Astrocyte of the spinal cord (primary cell): ENCODE data around the gene AKT1.

Experiments used
- DNase-seq: peaks from one replicate; pipeline ENCODE4 v3.0.0; 2011; ENCODE audit warnings: low read depth, low spot score
- H3K4me3 ChIP-seq: 2 replicates; pipeline ENCODE4 v1.5.1; 2011; ENCODE audit warnings: low read depth, mild to moderate bottlenecking, low read length, moderate library complexity
- in situ Hi-C: cut with HindIII; loops from 2 replicates; pipeline ENCODE4 v1.10.0; 2017; ENCODE audit warnings: low sequenced_read_pairs
- TF ChIP-seq, protein P1 (sequence below): IDR thresholded peaks from 2 replicates; pipeline ENCODE4 v1.5.1; 2012; ENCODE audit warnings: low read depth, mild to moderate bottlenecking, low read length, inconsistent platforms

AKT1 gene

DNA sequence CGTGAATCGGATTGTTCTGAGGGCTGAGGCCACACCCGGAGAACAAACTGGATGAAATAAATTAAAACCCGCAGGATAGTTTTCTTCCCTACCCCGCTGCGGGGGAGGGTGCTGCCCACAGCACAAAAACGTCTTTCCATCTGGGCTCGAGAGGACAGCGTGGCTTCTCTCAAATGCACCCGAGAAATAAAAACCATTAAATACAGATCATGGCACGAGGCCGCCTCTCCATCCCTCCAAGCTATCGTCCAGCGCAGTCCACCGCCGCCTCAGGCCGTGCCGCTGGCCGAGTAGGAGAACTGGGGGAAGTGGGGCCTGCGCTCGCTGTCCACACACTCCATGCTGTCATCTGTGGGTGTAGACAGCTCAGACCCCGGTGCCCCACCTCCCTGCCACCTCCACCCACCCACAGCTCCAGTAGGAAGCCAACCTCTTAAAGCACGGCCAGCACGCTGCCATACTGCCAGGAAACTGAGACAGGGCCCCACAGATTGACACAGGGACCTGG is 25.4 kb downstream of the AKT1 start:
- TF ChIP-seq, protein P1, sequence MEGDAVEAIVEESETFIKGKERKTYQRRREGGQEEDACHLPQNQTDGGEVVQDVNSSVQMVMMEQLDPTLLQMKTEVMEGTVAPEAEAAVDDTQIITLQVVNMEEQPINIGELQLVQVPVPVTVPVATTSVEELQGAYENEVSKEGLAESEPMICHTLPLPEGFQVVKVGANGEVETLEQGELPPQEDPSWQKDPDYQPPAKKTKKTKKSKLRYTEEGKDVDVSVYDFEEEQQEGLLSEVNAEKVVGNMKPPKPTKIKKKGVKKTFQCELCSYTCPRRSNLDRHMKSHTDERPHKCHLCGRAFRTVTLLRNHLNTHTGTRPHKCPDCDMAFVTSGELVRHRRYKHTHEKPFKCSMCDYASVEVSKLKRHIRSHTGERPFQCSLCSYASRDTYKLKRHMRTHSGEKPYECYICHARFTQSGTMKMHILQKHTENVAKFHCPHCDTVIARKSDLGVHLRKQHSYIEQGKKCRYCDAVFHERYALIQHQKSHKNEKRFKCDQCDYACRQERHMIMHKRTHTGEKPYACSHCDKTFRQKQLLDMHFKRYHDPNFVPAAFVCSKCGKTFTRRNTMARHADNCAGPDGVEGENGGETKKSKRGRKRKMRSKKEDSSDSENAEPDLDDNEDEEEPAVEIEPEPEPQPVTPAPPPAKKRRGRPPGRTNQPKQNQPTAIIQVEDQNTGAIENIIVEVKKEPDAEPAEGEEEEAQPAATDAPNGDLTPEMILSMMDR, result no peak
- no peak overlapping the region for H3K4me3 ChIP-seq
- DNase-seq, result no peak
- in situ Hi-C loops, result no loop called here

DNA sequence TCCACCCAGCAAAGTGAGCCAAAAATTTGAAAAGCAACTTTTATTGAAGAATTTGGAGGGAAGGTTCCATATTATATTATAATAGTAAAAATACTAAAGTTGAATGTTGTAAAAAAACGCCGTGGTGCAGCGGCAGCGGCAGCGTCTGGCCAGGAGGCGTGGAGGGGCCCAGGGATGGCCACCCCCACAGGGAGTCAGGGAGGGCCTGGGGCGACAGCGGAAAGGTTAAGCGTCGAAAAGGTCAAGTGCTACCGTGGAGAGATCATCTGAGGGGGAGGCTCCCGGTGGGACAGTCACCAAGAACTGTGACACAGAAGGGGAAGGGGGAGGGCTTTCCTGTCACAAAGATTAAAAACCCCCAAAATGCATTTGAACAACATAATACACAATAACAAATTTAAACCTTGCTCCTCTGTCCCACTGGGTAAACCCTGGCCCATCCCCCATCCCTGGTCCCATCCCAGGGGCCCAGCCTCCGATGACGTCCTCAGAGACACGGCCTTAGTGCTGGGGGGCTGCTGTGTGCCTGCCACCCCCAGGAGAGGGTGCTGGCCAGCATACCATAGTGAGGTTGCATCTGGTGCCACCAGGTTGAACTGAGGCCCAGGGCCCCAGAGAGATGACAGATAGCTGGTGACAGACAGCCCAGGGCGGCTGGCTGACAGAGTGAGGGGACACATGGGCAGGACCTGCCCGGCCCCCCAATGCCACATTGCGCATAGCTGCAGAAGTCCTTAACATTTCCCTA is 26.1 kb downstream of the AKT1 start:
- TF ChIP-seq, protein P1, result no peak
- DNase-seq, result no peak
- H3K4me3 ChIP-seq, result no peak overlapping the region
- in situ Hi-C loops, result no loop called here

DNA sequence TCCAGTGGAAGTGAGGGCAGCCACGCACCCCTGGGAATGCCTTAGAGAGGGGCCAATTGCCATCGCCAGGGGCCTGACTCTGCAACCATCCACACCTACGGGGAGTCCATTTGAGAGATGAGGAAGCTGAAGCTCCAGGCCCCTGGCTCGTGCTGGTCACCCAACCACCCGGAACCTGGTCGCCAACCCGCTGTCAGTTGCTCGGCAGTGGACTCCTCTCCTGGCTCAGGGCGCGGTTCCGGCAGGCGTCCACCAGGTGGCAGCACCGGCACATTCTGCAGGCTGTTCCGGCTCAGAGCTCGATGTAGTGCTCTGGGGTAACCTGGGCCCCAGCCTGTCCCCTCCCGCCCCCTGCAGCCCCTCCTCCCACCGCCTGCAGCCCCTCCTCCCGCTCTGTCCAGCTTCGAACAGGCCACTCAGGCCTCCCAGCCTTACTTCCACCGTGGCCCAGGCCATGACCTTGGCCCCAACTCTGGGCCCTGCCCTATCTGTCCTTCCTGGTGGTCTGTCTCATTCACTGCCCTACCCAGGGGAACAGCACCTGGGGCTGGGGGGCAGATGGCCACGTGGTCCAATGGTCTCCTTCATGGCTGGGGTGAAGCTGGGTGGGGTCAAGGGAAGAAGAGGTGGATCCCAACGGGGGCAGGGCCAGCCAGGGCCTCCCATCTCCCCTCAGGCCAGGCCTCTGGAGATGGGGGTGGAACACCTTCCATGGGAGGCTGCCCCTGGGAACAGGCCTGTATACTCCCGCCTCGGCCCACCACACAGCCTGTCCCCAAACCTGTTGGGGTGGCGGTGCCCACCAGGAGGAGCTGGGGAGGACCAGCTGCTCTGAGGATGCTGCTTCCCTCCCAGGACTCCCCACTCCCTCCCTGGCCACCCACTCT is 26.9 kb downstream of the AKT1 start:
- peak; percentile 73 for DNase-seq
- H3K4me3 ChIP-seq, result no peak overlapping the region
- TF ChIP-seq, protein P1, result peak; percentile 89
- in situ Hi-C loops, result no loop called here

DNA sequence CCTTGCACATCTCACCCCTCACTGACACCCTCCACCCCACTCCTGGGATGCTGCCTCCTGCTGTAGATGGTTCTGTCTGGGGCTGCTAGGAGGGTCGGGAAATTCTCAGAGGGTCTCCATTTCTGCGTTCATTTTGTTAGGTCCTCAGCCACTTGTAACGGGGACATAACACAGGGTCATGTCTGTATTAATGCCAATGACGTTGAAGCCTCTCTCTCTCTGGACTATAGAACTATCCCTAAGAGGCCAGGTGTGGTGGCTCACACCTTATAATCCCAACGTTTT is 28.0 kb downstream of the AKT1 start:
- no peak overlapping the region for H3K4me3 ChIP-seq
- no peak for DNase-seq
- TF ChIP-seq, protein P1, result no peak
- in situ Hi-C loops, result no loop called here

DNA sequence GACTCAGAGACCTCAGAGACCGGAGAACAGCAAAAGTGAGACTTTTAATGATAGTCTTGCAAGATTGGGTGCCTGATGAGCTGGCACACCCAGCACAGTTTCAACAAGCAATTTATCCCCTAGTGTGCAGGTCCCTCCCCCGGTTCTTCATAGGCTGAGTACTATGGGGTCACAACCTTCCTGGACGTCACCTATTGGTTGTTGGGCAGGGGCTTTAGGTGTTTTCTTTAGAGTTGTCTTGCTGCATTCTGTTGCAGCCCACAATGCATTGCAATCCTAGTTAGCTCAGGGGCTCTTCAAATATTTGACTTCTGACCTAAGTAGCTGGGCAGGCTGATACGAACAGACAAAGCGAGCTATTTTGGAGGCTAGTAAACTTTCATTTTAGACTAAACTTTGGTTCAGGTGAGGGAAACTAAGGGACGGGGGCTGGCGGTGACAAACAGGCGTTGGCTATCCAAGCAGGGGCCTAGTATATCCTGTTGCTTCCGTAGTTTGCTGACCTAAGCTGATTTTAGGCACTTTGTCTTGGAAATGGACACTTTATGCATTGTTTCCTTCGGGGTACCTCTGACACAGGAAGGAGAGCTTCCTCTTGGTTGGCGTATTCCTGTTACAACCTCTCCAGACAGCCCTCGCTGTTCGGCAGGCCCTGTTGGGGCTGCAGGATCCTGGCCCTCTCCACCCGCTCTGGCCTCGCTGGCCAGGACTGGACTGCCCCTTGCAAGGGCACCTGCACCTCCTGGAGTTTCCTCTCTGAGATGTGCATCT is 28.5 kb downstream of the AKT1 start:
- TF ChIP-seq, protein P1, result no peak
- no peak overlapping the region for H3K4me3 ChIP-seq
- in situ Hi-C loops, result no loop called here
- no peak for DNase-seq

DNA sequence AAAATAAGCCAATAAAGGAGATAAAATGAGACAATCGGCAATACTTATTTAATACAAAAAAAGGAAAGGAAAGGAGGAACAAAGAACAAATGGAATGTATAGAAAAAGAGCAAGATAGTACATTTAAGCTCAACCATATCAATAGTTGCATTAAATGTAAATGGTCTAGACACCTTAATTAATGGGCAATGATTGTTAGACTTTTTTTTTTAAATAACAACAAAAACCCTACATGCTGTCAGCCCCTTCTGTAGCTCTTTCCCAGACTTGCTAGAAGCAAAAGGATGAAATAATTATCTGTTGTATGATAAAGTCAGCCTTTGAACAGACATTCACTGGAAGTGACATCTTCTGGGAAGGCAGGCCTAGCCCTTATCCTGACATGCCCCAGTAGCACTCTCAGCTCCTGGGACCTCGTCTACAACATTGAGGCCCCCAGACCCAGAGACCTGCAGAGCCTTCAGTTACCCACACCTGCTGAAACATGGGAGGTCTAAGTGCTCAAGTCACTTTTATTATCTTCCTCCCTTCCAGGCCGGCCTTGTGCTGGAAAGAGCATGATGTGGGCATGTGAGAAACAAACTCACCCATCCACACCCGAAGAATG is 29.2 kb downstream of the AKT1 start:
- in situ Hi-C loops, result no loop called here
- TF ChIP-seq, protein P1, result no peak
- no peak for DNase-seq
- no peak overlapping the region for H3K4me3 ChIP-seq
